T-cell (primary cell): Measurements from ENCODE around the gene ENOX1. TPM values are rescaled to one million over a fixed set of nuclear protein-coding genes. Genes with fewer than 3 reads are reported as not detected.

Experiments used
- ATAC-seq, 4 experiments: fragments of 200-7000 bp in 3 of 4; fragments of 150-1000 bp in 1 of 4; cut with Tn5 transposase; replicated peaks in 1 of 4; 1 replicate in 3 of 4; 2 replicates in 1 of 4; pipeline ENCODE4 v1.10.0; 2021; ENCODE audit warnings: moderate library complexity in 3 of 4, mild to moderate bottlenecking in 2 of 4, moderate number of reproducible peaks in 1 of 4
- CTCF ChIA-PET, 2 donors: fragments of 300-600 bp; sonication (Branson Sonifier 250); formaldehyde crosslinking; loops; one replicate each; lab custom pipeline; 2022; ENCODE audit warnings: antibody characterized with exemption in 2 of 2; lab: Charles Lee
- POLR2A ChIA-PET, 2 donors: fragments of 300-600 bp; sonication (Branson Sonifier 250); formaldehyde crosslinking; loops; one replicate each; lab custom pipeline; 2022; ENCODE audit warnings: antibody characterized with exemption in 2 of 2; lab: Charles Lee
- DNase-seq, 35 experiments: peaks; one replicate each; pipeline versions ENCODE4 v3.0.0 to v3.0.0-alpha.2; 2013 to 2023
- H3K27ac ChIP-seq: one replicate; pipeline ENCODE4 v1.5.1; 2013; ENCODE audit warnings: low read length
- H3K27me3 ChIP-seq, 2 experiments: replicated peaks in 1 of 2; 1 replicate in 1 of 2; 2 replicates in 1 of 2; pipeline versions ENCODE4 v1.6.1 to v1.7.0; 2013; ENCODE audit warnings: low read length in 1 of 2, mixed read lengths in 1 of 2; ENCODE audit not compliant: control insufficient read depth in 2 of 2, insufficient read depth in 2 of 2; ENCODE audit errors: extremely low read depth in 1 of 2
- H3K36me3 ChIP-seq, 2 donors: 1 replicate in 1 of 2; 2 replicates in 1 of 2; pipeline versions ENCODE4 v1.6.1 to v1.7.0; 2013; ENCODE audit warnings: low read length in 1 of 2; ENCODE audit not compliant: control insufficient read depth in 2 of 2, insufficient read depth in 1 of 2; ENCODE audit errors: extremely low read depth in 1 of 2
- H3K4me1 ChIP-seq, 2 experiments: 1 replicate in 1 of 2; 2 replicates in 1 of 2; pipeline versions ENCODE4 v1.6.1 to v1.7.0; 2013; ENCODE audit warnings: low read length in 2 of 2, mixed read lengths in 1 of 2; ENCODE audit not compliant: insufficient read depth in 2 of 2, control insufficient read depth in 1 of 2; ENCODE audit errors: extremely low read depth in 1 of 2
- H3K4me3 ChIP-seq, 2 donors: 1 replicate in 1 of 2; 2 replicates in 1 of 2; pipeline versions ENCODE4 v1.5.1 to v1.7.0; 2013; ENCODE audit warnings: mild to moderate bottlenecking in 2 of 2, low read length in 1 of 2, moderate library complexity in 1 of 2; ENCODE audit not compliant: control insufficient read depth in 1 of 2; ENCODE audit errors: extremely low read depth in 1 of 2
- H3K9me3 ChIP-seq: 2 replicates; pipeline ENCODE4 v1.7.0; 2013
- H3K27ac Mint-ChIP-seq, 2 donors: one replicate each; pipeline ENCODE4 v1.8.0; 2020 to 2021; ENCODE audit warnings: mild to moderate bottlenecking in 2 of 2, mixed read lengths in 2 of 2
- H3K27me3 Mint-ChIP-seq, 2 donors: one replicate each; pipeline ENCODE4 v1.8.0; 2021 to 2022; ENCODE audit warnings: mixed read lengths in 2 of 2
- H3K36me3 Mint-ChIP-seq: one replicate; pipeline ENCODE4 v1.8.0; 2021; ENCODE audit warnings: mixed read lengths
- H3K4me1 Mint-ChIP-seq, 3 donors: one replicate each; pipeline ENCODE4 v1.8.0; 2020 to 2022; ENCODE audit warnings: mixed read lengths in 3 of 3, mild to moderate bottlenecking in 1 of 3
- H3K4me3 Mint-ChIP-seq, 3 donors: one replicate each; pipeline ENCODE4 v1.8.0; 2020 to 2022; ENCODE audit warnings: mild to moderate bottlenecking in 3 of 3, mixed read lengths in 3 of 3, moderate library complexity in 3 of 3
- H3K9me3 Mint-ChIP-seq, 3 donors: one replicate each; pipeline ENCODE4 v1.8.0; 2020 to 2022; ENCODE audit warnings: mixed read lengths in 3 of 3
- WGBS: methylation state at CpG from one replicate; pipeline ENCODE4 v1.1.5; 2013; ENCODE audit warnings: missing lambda C conversion rate; ENCODE audit not compliant: insufficient coverage; 5-methylcytosine and 5-hydroxymethylcytosine counted together
- total RNA-seq, 35 experiments: library from RNA in 6 of 35; stranded (reverse) in 6 of 35; fragments of 120-200 nt in 1 of 35; gene quantifications; one replicate each; pipeline versions ENCODE4 v1.2.1 to v1.2.4 and lab custom pipeline; 2013 to 2026

The ENOX1 gene
- total RNA-seq, 5 donors from 2014 or later (not counting 1 experiment from before 2014, with no cell fraction given): 0.10 TPM; not detected in 4

- no peaks in the 10 kb centered on the region for H3K4me1 Mint-ChIP-seq
- ChIA-PET CTCF (no interaction called here), POLR2A (no interaction called here)
- DNase-seq: no peak
- no peak overlapping the region for H3K4me3 Mint-ChIP-seq
- H3K4me3 ChIP-seq: no peak overlapping the region
- H3K36me3 ChIP-seq: no peaks in the 10 kb centered on the region
- H3K27me3 Mint-ChIP-seq: peaks cover 11% of the 10 kb centered on the region in 2 donors
- WGBS: 67% methylated on average over 1 of the region's 2 CpGs
- no peak for ATAC-seq
- H3K27ac ChIP-seq: no peak overlapping the region
- peaks cover 0 to under 1% of the 10 kb centered on the region in 2 experiments for H3K27me3 ChIP-seq
- H3K9me3 ChIP-seq: no peaks in the 10 kb centered on the region
- H3K4me1 ChIP-seq: no peaks in the 10 kb centered on the region
- H3K9me3 Mint-ChIP-seq: no peaks in the 10 kb centered on the region
- H3K36me3 Mint-ChIP-seq: no peaks in the 10 kb centered on the region
- no peak overlapping the region for H3K27ac Mint-ChIP-seq
These were observed 13.2 kb downstream of the ENOX1 start for GRCh38 chr13:43773602-43774001.

- no peak overlapping the region for H3K4me3 Mint-ChIP-seq
- WGBS: 77% methylated on average over 2 of the region's 3 CpGs
- H3K36me3 Mint-ChIP-seq: no peaks in the 10 kb centered on the region
- H3K27ac Mint-ChIP-seq: no peak overlapping the region
- H3K4me3 ChIP-seq: no peak overlapping the region
- H3K27me3 ChIP-seq: no peaks in the 10 kb centered on the region
- CTCF ChIA-PET: interaction anchor here in 1 of 2 donors (0.8 kb wide), 1 partner anchor 9 kb away, joined by 3 read pairs; no protein-coding TSS in a partner anchor
- no peaks in the 10 kb centered on the region for H3K36me3 ChIP-seq
- ATAC-seq (no peak), DNase-seq (no peak)
- no peaks in the 10 kb centered on the region for H3K9me3 Mint-ChIP-seq
- H3K27ac ChIP-seq: no peak overlapping the region
- H3K27me3 Mint-ChIP-seq: peaks cover 0 to 5% of the 10 kb centered on the region in 2 donors
- no peaks in the 10 kb centered on the region for H3K4me1 Mint-ChIP-seq
- no peaks in the 10 kb centered on the region for H3K4me1 ChIP-seq
- POLR2A ChIA-PET: no interaction called here
- no peaks in the 10 kb centered on the region for H3K9me3 ChIP-seq
These were observed 15.9 kb downstream of the ENOX1 start for GRCh38 chr13:43770871-43771270.

- Mint-ChIP-seq H3K36me3 (no peaks in the 10 kb centered on the region), H3K4me1 (no peaks in the 10 kb centered on the region), H3K27ac (no peak overlapping the region), H3K4me3 (no peak overlapping the region), H3K9me3 (no peaks in the 10 kb centered on the region), H3K27me3 (peaks cover 1 to 8% of the 10 kb centered on the region in 2 donors)
- 0% methylated on average over 1 of the region's 2 CpGs for WGBS
- H3K36me3 ChIP-seq: no peaks in the 10 kb centered on the region
- H3K27ac ChIP-seq: no peak overlapping the region
- ChIA-PET CTCF (no interaction called here), POLR2A (no interaction called here)
- H3K4me3 ChIP-seq: no peak overlapping the region
- ATAC-seq (no peak), DNase-seq (no peak)
- H3K9me3 ChIP-seq: no peaks in the 10 kb centered on the region
- no peaks in the 10 kb centered on the region for H3K27me3 ChIP-seq
- H3K4me1 ChIP-seq: no peaks in the 10 kb centered on the region
These were observed 17.2 kb downstream of the ENOX1 start for GRCh38 chr13:43769529-43769928.

GRCh38 chr13:43767341-43767931 lies 19.3 kb downstream of the ENOX1 start:
- no peaks in the 10 kb centered on the region for H3K9me3 Mint-ChIP-seq
- DNase-seq (no peak), ATAC-seq (no peak)
- Histone ChIP-seq H3K4me1 (no peaks in the 10 kb centered on the region), H3K36me3 (no peaks in the 10 kb centered on the region), H3K4me3 (no peak overlapping the region), H3K27ac (no peak overlapping the region), H3K27me3 (no peaks in the 10 kb centered on the region), H3K9me3 (no peaks in the 10 kb centered on the region)
- ChIA-PET CTCF (interaction anchor here in 1 of 2 donors (0.6 kb wide), 1 partner anchor 10 kb away, joined by 9 read pairs; no protein-coding TSS in a partner anchor), POLR2A (no interaction called here)
- no peaks in the 10 kb centered on the region for H3K36me3 Mint-ChIP-seq
- no peaks in the 10 kb centered on the region for H3K4me1 Mint-ChIP-seq
- no peak overlapping the region for H3K27ac Mint-ChIP-seq
- WGBS: no CpG with 5 or more reads among the region's 2 CpGs
- H3K27me3 Mint-ChIP-seq: peaks cover 1 to 8% of the 10 kb centered on the region in 2 donors
- no peak overlapping the region for H3K4me3 Mint-ChIP-seq

- Mint-ChIP-seq H3K9me3 (no peaks in the 10 kb centered on the region), H3K4me3 (no peak overlapping the region), H3K27me3 (peaks cover 3 to 13% of the 10 kb centered on the region in 2 donors), H3K36me3 (no peaks in the 10 kb centered on the region), H3K4me1 (no peaks in the 10 kb centered on the region), H3K27ac (no peak overlapping the region)
- 80% methylated on average over 2 of the region's 5 CpGs for WGBS
- DNase-seq (no peak), ATAC-seq (no peak)
- H3K9me3 ChIP-seq: no peaks in the 10 kb centered on the region
- H3K36me3 ChIP-seq: no peaks in the 10 kb centered on the region
- H3K4me1 ChIP-seq: no peaks in the 10 kb centered on the region
- CTCF ChIA-PET: no interaction called here
- no peak overlapping the region for H3K4me3 ChIP-seq
- no peak overlapping the region for H3K27ac ChIP-seq
- no peaks in the 10 kb centered on the region for H3K27me3 ChIP-seq
- POLR2A ChIA-PET: no interaction called here
These were observed 20.0 kb downstream of the ENOX1 start for GRCh38 chr13:43766725-43767124.

- DNase-seq: no peak
- WGBS: 60% methylated on average over 1 of the region's 2 CpGs
- H3K4me3 ChIP-seq: no peak overlapping the region
These were observed 22.4 kb downstream of the ENOX1 start for GRCh38 chr13:43764349-43764748.

More at GRCh38 chr13:43764349-43764748, 22.4 kb downstream of the ENOX1 start:
- Mint-ChIP-seq H3K27ac (no peak overlapping the region), H3K36me3 (no peaks in the 10 kb centered on the region), H3K4me1 (no peaks in the 10 kb centered on the region), H3K27me3 (peaks cover 3 to 13% of the 10 kb centered on the region in 2 donors), H3K9me3 (no peaks in the 10 kb centered on the region), H3K4me3 (no peak overlapping the region)
- Histone ChIP-seq H3K9me3 (no peaks in the 10 kb centered on the region), H3K4me1 (no peaks in the 10 kb centered on the region), H3K27me3 (no peaks in the 10 kb centered on the region), H3K36me3 (no peaks in the 10 kb centered on the region), H3K27ac (no peak overlapping the region)
- no peak for ATAC-seq
- CTCF ChIA-PET: interaction anchor here in 1 of 2 donors (0.6 kb wide), 1 partner anchor 483 kb away, joined by 11 read pairs; no protein-coding TSS in a partner anchor
- POLR2A ChIA-PET: no interaction called here
